GM12892 (cell line): Measurements from ENCODE around the gene MOB2.

Experiments
- POLR2A ChIP-seq: IDR thresholded peaks from 2 replicates; pipeline ENCODE4 v1.6.1; 2011; ENCODE audit warnings: low read depth, low read length, control low read depth
- POLR2AphosphoS5 ChIP-seq: IDR thresholded peaks from 2 replicates; pipeline ENCODE4 v1.6.1; 2011; ENCODE audit warnings: low read depth, low read length, control low read depth

DNA sequence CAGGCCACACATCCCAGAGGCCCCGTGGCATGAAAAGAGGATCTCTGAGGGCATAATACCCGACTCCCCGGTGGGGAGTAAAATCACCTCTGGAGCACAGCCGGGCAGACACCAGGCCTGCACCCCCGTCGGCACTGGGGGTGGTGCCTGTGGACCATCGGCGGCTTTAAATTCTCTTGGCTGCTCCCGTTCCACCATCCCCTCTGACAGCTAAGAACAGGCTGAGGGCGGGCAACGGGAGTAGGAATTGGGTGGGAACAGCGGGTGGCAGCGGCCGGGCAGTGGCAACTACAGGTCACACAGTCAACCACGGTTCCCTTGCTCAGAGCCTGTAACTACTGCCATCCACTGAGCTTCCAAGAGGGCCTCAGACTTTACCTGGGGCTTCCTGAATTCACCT, 40.2 kb upstream of the MOB2 start:
- TF ChIP-seq POLR2A (no peak), POLR2AphosphoS5 (no peak)
